DND-41 (cell line): ENCODE data around the gene GLRA3.
"Not testable (repeated sequence)": the region's sequence is repeated elsewhere in the genome, so short reads cannot be mapped to it uniquely, and the experiment has no call there.

Source experiments
- ATAC-seq: fragments of 200-7000 bp; cut with Tn5 transposase; 3 replicates; pipeline ENCODE4 v1.9.1; 2021; ENCODE audit warnings: low read depth; ENCODE audit not compliant: insufficient read depth
- DNase-seq: peaks from one replicate; pipeline ENCODE4 v3.0.0-alpha.2; 2020
- H2AFZ ChIP-seq: 2 replicates; pipeline ENCODE4 v1.6.0; 2012; ENCODE audit warnings: low read depth, low read length
- H3K27ac ChIP-seq: 2 replicates; pipeline ENCODE4 v1.5.1; 2012; ENCODE audit warnings: low read length, inconsistent platforms
- H3K27me3 ChIP-seq: fragments of 200-600 bp; sonication (generic); 2 replicates; pipeline ENCODE4 v1.6.0; 2012; ENCODE audit warnings: low read length, mild to moderate bottlenecking, inconsistent platforms; ENCODE audit not compliant: insufficient read depth, poor library complexity
- H3K36me3 ChIP-seq: 2 replicates; pipeline ENCODE4 v1.5.1; 2012; ENCODE audit warnings: low read length, inconsistent platforms; ENCODE audit not compliant: insufficient read depth
- H3K4me1 ChIP-seq: 2 replicates; pipeline ENCODE4 v1.5.1; 2012; ENCODE audit warnings: mild to moderate bottlenecking, low read length; ENCODE audit not compliant: insufficient read depth
- H3K4me2 ChIP-seq: 2 replicates; pipeline ENCODE4 v1.6.0; 2012; ENCODE audit warnings: mild to moderate bottlenecking, moderate library complexity, low read length, inconsistent platforms; ENCODE audit not compliant: insufficient read depth
- H3K4me3 ChIP-seq, 2 experiments: fragments of 200-600 bp in 1 of 2; shearing (Covaris generic) in 1 of 2; 2 replicates each; pipeline ENCODE4 v1.5.1; 2012 to 2016; ENCODE audit warnings: inconsistent platforms in 2 of 2, low read length in 2 of 2, mild to moderate bottlenecking in 2 of 2, low read depth in 1 of 2, moderate library complexity in 1 of 2
- H3K79me2 ChIP-seq: 2 replicates; pipeline ENCODE4 v1.6.0; 2012; ENCODE audit warnings: low read length, inconsistent platforms; ENCODE audit not compliant: insufficient read depth
- H3K9ac ChIP-seq: 2 replicates; pipeline ENCODE4 v1.6.0; 2012; ENCODE audit warnings: low read depth, mild to moderate bottlenecking, inconsistent platforms, low read length, moderate library complexity
- H3K9me3 ChIP-seq: 2 replicates; pipeline ENCODE4 v1.5.1; 2012; ENCODE audit warnings: low read length, moderate library complexity, mild to moderate bottlenecking, inconsistent platforms; ENCODE audit not compliant: insufficient read depth, severe bottlenecking
- H4K20me1 ChIP-seq: 2 replicates; pipeline ENCODE4 v1.6.0; 2012; ENCODE audit warnings: low read length; ENCODE audit not compliant: insufficient read depth
- EZH2 ChIP-seq: IDR thresholded peaks from 3 replicates; pipeline ENCODE4 v1.6.1; 2012; ENCODE audit warnings: borderline replicate concordance, low read depth, mild to moderate bottlenecking, moderate library complexity, low read length, inconsistent platforms; ENCODE audit not compliant: severe bottlenecking
- TF ChIP-seq, protein P1 (sequence below): IDR thresholded peaks from 2 replicates; pipeline ENCODE4 v1.5.1; 2012; ENCODE audit warnings: borderline replicate concordance, low read length, moderate library complexity, mild to moderate bottlenecking; ENCODE audit not compliant: poor library complexity, severe bottlenecking; ENCODE audit errors: extremely low read depth

The GLRA3 gene

DNA sequence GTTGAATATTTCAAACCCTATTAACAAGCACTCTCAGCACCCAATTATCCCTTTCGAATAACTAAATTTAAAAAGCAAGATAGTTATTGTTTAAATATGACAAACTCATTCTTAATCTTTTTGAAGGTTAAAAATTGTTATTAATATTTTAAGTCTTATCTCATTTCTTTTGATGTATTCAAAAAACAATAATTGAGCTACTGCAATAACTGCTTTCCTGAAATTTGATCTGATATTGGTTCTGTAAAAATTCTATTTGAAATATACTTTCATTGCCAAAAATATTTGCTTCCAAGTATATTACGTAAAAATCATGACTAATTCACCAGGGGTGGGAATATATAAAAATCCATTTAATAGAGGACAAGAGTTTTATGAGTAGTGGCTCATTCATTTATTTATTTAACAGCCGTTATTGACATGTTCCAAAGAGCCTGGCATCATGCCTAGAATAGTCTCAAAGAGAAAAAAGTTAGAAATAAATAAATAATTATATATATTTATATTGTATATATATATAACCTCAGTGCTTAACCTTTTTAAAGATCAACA is 34.4 kb downstream of the GLRA3 start:
- no peaks in the 10 kb centered on the region for H3K9me3 ChIP-seq
- H3K27ac ChIP-seq, result no peak overlapping the region
- no peak overlapping the region for H3K4me2 ChIP-seq
- DNase-seq (no peak), ATAC-seq (no peak)
- no peaks in the 10 kb centered on the region for H3K36me3 ChIP-seq
- no peak overlapping the region for H2AFZ ChIP-seq
- no peaks in the 10 kb centered on the region for H3K27me3 ChIP-seq
- no peak overlapping the region for H3K9ac ChIP-seq
- no peak overlapping the region for H3K4me3 ChIP-seq
- H3K79me2 ChIP-seq, result no peaks in the 10 kb centered on the region
- H3K4me1 ChIP-seq, result no peaks in the 10 kb centered on the region
- H4K20me1 ChIP-seq, result no peaks in the 10 kb centered on the region
- no peak for TF ChIP-seq EZH2
- TF ChIP-seq, protein P1, sequence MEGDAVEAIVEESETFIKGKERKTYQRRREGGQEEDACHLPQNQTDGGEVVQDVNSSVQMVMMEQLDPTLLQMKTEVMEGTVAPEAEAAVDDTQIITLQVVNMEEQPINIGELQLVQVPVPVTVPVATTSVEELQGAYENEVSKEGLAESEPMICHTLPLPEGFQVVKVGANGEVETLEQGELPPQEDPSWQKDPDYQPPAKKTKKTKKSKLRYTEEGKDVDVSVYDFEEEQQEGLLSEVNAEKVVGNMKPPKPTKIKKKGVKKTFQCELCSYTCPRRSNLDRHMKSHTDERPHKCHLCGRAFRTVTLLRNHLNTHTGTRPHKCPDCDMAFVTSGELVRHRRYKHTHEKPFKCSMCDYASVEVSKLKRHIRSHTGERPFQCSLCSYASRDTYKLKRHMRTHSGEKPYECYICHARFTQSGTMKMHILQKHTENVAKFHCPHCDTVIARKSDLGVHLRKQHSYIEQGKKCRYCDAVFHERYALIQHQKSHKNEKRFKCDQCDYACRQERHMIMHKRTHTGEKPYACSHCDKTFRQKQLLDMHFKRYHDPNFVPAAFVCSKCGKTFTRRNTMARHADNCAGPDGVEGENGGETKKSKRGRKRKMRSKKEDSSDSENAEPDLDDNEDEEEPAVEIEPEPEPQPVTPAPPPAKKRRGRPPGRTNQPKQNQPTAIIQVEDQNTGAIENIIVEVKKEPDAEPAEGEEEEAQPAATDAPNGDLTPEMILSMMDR, result no peak

DNA sequence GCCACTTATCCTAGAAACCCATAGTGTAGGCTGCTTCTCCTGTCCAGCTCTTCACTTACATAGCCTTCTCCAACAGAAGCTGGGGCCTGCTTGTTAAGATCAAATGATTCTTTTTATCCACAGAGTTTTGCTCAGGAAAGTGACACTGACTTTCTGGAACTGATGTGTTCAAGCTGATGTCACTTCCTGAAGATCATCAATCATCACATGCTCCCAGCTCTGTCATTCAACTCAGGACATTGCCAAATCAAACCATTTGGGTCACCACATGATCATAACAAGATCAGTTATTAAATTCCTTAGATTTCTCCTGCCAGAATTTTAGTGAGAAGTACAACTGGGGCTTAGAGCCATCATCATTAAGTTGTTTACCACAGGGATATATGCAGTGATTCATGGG is 39.4 kb downstream of the GLRA3 start:
- no peaks in the 10 kb centered on the region for H3K4me1 ChIP-seq
- H3K27me3 ChIP-seq, result no peaks in the 10 kb centered on the region
- H4K20me1 ChIP-seq, result no peaks in the 10 kb centered on the region
- no peak overlapping the region for H3K9ac ChIP-seq
- no peaks in the 10 kb centered on the region for H3K9me3 ChIP-seq
- no peaks in the 10 kb centered on the region for H3K79me2 ChIP-seq
- TF ChIP-seq, protein P1, result no peak
- no peak for TF ChIP-seq EZH2
- DNase-seq, result no peak
- H3K4me2 ChIP-seq, result no peak overlapping the region
- H3K36me3 ChIP-seq, result no peaks in the 10 kb centered on the region
- no peak for ATAC-seq
- no peak overlapping the region for H2AFZ ChIP-seq
- no peak overlapping the region for H3K27ac ChIP-seq
- no peak overlapping the region for H3K4me3 ChIP-seq

DNA sequence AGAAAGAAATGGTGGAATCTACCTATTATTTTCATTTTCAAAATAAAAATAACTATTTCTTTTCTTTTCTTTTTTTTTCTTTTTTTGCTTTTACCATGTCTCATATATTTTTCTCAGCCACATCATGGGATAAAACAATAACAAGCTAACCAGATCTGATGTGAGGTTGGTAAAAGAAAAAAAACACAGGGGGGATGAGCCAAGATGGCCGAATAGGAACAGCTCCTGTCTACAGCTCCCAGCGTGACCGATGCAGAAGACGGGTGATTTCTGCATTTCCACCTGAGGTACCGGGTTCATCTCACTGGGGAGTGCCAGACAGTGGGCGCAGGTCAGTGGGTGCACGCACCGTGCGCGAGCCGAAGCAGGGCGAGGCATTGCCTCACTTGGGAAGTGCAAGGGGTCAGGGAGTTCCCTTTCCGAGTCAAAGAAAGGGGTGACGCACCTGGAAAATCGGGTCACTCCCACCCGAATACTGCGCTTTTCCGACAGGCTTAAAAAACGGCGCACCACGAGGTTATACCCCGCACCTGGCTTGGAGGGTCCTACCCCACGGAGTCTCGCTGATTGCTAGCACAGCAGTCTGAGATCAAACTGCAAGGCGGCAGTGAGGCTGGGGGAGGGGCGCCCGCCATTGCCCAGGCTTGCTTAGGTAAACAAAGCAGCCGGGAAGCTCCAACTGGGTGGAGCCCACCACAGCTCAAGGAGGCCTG is 50.6 kb downstream of the GLRA3 start:
- not testable (repeated sequence) for H3K36me3 ChIP-seq, H3K9me3 ChIP-seq, H3K9ac ChIP-seq, DNase-seq, H4K20me1 ChIP-seq, H3K4me1 ChIP-seq, H3K27me3 ChIP-seq, H3K4me3 ChIP-seq, ATAC-seq, H3K79me2 ChIP-seq, H2AFZ ChIP-seq, H3K27ac ChIP-seq, H3K4me2 ChIP-seq

DNA sequence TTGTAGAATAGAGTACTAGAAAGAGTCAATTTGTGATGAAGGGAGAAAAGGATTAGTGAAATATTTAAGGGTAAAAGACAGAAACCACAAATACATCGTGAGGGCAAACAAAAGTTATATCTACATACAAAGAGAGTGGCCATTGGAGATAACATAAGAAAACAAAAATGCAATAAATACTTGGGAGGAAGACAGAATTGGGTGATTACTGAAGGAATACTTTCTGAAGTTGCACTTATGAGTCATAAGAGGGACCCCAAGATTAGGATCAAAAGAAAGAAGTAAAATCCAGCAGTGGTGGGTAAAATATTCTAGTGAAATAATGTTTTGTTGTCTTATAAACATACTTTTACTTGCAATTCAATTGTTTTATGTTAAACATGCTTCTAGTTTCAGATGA is 53.7 kb downstream of the GLRA3 start:
- Histone ChIP-seq H3K9me3 (no peaks in the 10 kb centered on the region), H3K36me3 (no peaks in the 10 kb centered on the region), H3K79me2 (no peaks in the 10 kb centered on the region), H3K9ac (no peak overlapping the region), H3K4me3 (no peak overlapping the region), H2AFZ (no peak overlapping the region), H3K4me2 (no peak overlapping the region), H3K27ac (no peak overlapping the region), H4K20me1 (no peaks in the 10 kb centered on the region), H3K27me3 (no peaks in the 10 kb centered on the region), H3K4me1 (no peaks in the 10 kb centered on the region)
- no peak for ATAC-seq
- TF ChIP-seq EZH2, result no peak
- TF ChIP-seq, protein P1, result no peak
- DNase-seq, result no peak
